Measurements from ENCODE around the gene TAS2R9. TPM values are rescaled to one million over a fixed set of nuclear protein-coding genes. Genes with fewer than 3 reads are reported as not detected.

TAS2R9 gene
- total RNA-seq, 1 donor from 2014 or later, result not detected

Other genes starting within 250 kb of the TAS2R9 start
- 7.8 and 17.6 TPM in 2 replicates for gene MAGOHB, start 196.6 kb downstream of the TAS2R9 start, total RNA-seq
- gene STYK1, start 136.1 kb downstream of the TAS2R9 start, total RNA-seq, result 4.6 and 7.9 TPM in 2 replicates
- 148 and 179 TPM in 2 replicates for gene YBX3, start 86.8 kb downstream of the TAS2R9 start, total RNA-seq
- gene TAS2R7, start 7.5 kb downstream of the TAS2R9 start, total RNA-seq, result not detected in 2 replicates
- not detected in 2 replicates for gene TAS2R8, start 2.9 kb downstream of the TAS2R9 start, total RNA-seq
- gene TAS2R10, start 16.2 kb upstream of the TAS2R9 start, total RNA-seq, result 0.17 and 0.37 TPM in 2 replicates
- 0.17 and 0.33 TPM in 2 replicates for gene PRR4, start 39.3 kb upstream of the TAS2R9 start, total RNA-seq
- 11.2 and 12.8 TPM in 2 replicates for gene PRH1, start 74.1 kb upstream of the TAS2R9 start, total RNA-seq
- 0.84 and 1.0 TPM in 2 replicates for gene TAS2R13, start 99.4 kb upstream of the TAS2R9 start, total RNA-seq
- gene PRH2, start 119.1 kb upstream of the TAS2R9 start, total RNA-seq, result not detected in 2 replicates
- gene TAS2R14, start 129.1 kb upstream of the TAS2R9 start, total RNA-seq, result 0.74 and 2.0 TPM in 2 replicates
- gene TAS2R50, start 176.7 kb upstream of the TAS2R9 start, total RNA-seq, result 2.3 and 3.6 TPM in 2 replicates
- gene TAS2R20, start 188.1 kb upstream of the TAS2R9 start, total RNA-seq, result 2.2 and 3.6 TPM in 2 replicates
- 4.0 and 9.2 TPM in 2 replicates for gene TAS2R19, start 212.5 kb upstream of the TAS2R9 start, total RNA-seq
- gene TAS2R31, start 221.2 kb upstream of the TAS2R9 start, total RNA-seq, result 3.8 and 6.8 TPM in 2 replicates

All from dermis blood vessel endothelial cell (primary cell).